Activated naive CD4-positive, alpha-beta T cell treated with anti-CD3 and anti-CD28 coated beads, Interleukin-2, amount 50 U/mL, for 72 hours (primary cell): Measurements from ENCODE around the gene GNG3. TPM values are rescaled to one million over a fixed set of nuclear protein-coding genes. Genes with fewer than 3 reads are reported as not detected.
A peak's percentile ranks its signal among the peaks of the same experiment; 100 is the strongest.
"Not testable (repeated sequence)": the region's sequence is repeated elsewhere in the genome, so short reads cannot be mapped to it uniquely, and the experiment has no call there.

Experiments
- ATAC-seq, 2 donors: fragments of 150-1000 bp; cut with Tn5 transposase; 2 replicates each; pipeline ENCODE4 v1.10.0; 2021; ENCODE audit warnings: mild to moderate bottlenecking in 2 of 2, moderate library complexity in 2 of 2
- DNase-seq, 2 donors: peaks; one replicate each; pipeline ENCODE4 v3.0.0; 2021 to 2022; ENCODE audit warnings: low spot score in 2 of 2
- H3K27ac Mint-ChIP-seq, 2 donors: one replicate each; pipeline ENCODE4 v1.8.0; 2022; ENCODE audit warnings: mild to moderate bottlenecking in 2 of 2, mixed read lengths in 2 of 2
- H3K36me3 Mint-ChIP-seq, 2 donors: one replicate each; pipeline ENCODE4 v1.8.0; 2022; ENCODE audit warnings: mixed read lengths in 2 of 2
- H3K9me3 Mint-ChIP-seq, 2 donors: one replicate each; pipeline ENCODE4 v1.8.0; 2022; ENCODE audit warnings: mixed read lengths in 2 of 2
- total RNA-seq, 2 donors: library from RNA; stranded (reverse); gene quantifications; one replicate each; pipeline ENCODE4 v1.2.3, GENCODE V29; 2022

The GNG3 gene
- total RNA-seq, 2 donors from 2014 or later, result not detected

- ATAC-seq (peak; percentile 89 to 91), DNase-seq (peak; percentile 82 to 85)
- peak within 1 kb of the TSS; percentile 91 to 97 for H3K27ac Mint-ChIP-seq
- peaks cover 15 to 19% of the 10 kb centered on the region in 2 donors for H3K36me3 Mint-ChIP-seq
- no peaks in the 10 kb centered on the region for H3K9me3 Mint-ChIP-seq
These were observed 28.4 kb upstream of the GNG3 start, which contains the start of gene UBXN1 for GRCh38 chr11:62678770-62679696. Gene UBXN1, minus strand, starts transcription at chr11:62679073. Its CDS starts 150 bp downstream, at chr11:62678923.

GRCh38 chr11:62680825-62681240 is 26.6 kb upstream of the GNG3 start:
- no peak overlapping the region for H3K27ac Mint-ChIP-seq
- no peaks in the 10 kb centered on the region for H3K9me3 Mint-ChIP-seq
- H3K36me3 Mint-ChIP-seq, result peaks cover 5 to 19% of the 10 kb centered on the region in 2 donors
- ATAC-seq (peak; percentile 74 to 78), DNase-seq (peak in 1 of 2 donors; percentile 45)

DNA sequence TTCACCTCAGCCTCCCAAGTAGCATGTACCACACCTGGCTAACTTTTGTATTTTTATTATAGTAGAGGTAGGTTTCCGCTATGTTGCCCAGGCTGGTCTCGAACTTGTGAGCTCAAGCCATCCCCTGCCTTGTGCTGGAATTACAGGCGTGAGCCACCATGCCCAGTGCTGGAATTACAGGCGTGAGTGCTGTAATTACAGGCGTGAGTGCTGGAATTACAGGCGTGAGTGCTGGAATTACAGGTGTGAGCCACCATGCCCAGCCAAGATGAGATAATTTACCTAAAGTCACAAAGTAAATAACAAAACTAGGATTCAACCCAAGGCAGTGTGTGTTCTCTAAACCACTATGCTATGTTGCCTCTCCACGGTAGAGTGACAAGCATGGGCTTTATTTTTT is 25.0 kb upstream of the GNG3 start:
- peaks cover 5 to 11% of the 10 kb centered on the region in 2 donors for H3K36me3 Mint-ChIP-seq
- no peak for DNase-seq
- H3K9me3 Mint-ChIP-seq, result no peaks in the 10 kb centered on the region
- no peak overlapping the region for H3K27ac Mint-ChIP-seq
- ATAC-seq, result no peak

DNA sequence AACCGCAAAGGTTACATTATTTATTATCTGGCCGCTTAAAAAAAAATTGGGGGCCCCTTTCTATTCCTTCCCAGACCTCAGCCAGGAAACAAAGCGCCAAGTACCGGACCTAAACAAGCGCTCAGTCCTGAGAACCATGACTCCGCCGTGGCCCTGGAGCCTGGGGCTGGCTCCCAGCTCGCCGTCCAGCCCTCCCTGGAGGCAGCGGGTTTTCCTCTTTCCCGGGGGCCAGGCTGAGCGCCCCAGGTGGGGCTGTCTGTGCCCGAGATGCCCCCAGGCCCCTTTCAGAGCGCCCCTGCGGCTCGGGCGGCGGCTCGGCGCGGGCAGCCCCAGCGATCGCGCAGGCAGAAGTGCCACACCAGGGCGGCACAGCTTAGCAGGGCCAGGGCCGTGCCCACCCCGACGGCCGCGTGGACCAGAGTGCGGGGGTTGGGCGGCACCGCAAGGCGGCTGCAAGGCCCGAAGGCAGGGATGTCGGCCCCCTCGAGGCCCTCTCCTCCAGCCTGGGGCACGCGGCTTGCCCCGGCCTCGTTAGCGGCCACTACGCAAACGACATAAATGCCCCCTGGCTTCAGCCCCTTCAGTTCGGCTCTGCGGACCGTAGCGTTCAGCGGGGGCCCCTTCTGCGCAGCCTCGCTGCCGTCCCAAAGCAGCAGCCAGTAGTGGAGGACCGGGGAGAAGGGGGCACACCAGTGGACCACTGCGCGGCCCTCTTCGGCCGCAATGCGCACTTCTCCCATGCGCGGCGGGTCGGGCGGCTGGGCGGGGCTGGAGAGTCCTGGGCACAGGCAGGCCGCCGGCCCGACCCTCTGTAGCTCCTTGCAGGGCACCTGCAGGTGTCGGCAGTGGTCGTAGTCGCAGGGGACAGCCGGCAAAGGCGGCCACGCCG is 19.7 kb upstream of the GNG3 start:
- DNase-seq (no peak), ATAC-seq (peak; percentile 18)
- no peak overlapping the region for H3K27ac Mint-ChIP-seq
- no peaks in the 10 kb centered on the region for H3K9me3 Mint-ChIP-seq
- H3K36me3 Mint-ChIP-seq, result peaks cover 0 to 8% of the 10 kb centered on the region in 2 donors

DNA sequence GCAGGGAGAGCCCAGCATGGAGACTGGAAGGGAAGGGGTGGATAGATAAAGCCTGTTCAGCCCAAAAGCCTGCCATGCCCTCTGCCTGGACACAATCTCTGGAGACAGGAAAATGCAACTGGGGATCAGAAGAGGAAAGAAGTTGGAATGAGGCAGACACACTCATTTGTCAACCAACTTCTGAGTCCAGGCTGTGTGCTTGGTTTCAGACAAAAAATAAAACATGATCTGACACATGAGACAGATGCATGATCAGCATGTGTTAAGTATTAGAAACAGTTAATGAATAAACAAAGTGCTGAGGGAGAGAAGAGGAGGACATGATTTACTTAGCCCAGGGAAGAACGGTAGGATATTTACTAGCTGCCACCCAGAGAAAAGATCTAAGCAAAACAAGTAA is 19.0 kb upstream of the GNG3 start:
- no peak for DNase-seq
- ATAC-seq, result no peak
- Mint-ChIP-seq H3K9me3 (no peaks in the 10 kb centered on the region), H3K27ac (no peak overlapping the region), H3K36me3 (peaks cover 0 to 12% of the 10 kb centered on the region in 2 donors)

DNA sequence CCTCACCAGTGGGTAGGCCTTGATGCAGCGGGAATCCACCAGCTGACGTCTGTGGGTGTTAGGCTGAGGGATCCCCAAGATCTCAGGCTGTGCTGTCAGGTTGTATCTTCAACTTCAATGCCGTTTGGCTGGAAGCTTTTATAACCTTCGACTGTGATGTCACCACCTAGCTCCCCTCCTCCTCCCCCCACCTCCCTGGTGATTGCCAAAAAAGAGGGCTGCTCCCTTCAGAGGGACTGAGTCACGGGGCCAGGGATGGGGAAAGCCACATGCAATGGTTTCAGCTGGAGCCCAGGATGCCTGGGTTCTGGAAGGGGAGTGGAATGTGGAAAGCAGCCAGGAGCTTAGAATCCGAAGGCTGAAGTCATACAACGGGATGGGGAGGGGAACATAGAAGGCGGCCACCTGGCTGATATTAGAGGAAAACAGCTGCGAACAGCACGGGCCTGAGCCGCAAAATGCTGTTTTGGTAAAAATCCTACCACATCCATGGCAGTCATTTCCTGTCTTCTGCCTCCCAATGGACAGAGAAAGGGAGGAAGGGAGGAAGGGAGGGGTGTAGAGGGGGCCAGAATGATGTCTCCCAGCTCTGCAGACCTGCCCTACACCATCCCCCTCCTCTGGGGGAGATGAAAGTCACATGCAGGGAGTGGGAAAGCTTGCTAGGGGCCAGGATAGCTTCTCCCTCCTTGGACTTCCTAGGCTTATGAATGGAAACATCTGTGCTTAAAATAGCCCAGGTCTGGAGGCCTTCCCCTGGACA is 17.9 kb upstream of the GNG3 start, which contains the start of gene LRRN4CL:
TSS of gene LRRN4CL (minus strand) at position 110 of the 763 bp plus-strand sequence. CDS start 1,022 bp downstream, outside the sequence.
- H3K36me3 Mint-ChIP-seq, result peaks cover 3 to 15% of the 10 kb centered on the region in 2 donors
- no peak for DNase-seq
- H3K27ac Mint-ChIP-seq, result no peak within 1 kb of the TSS
- H3K9me3 Mint-ChIP-seq, result no peaks in the 10 kb centered on the region
- ATAC-seq, result peak in 1 of 2 donors; percentile 7

- H3K36me3 Mint-ChIP-seq, result peaks cover 6 to 18% of the 10 kb centered on the region in 2 donors
These were observed 13.9 kb upstream of the GNG3 start for GRCh38 chr11:62693624-62694023.

DNA sequence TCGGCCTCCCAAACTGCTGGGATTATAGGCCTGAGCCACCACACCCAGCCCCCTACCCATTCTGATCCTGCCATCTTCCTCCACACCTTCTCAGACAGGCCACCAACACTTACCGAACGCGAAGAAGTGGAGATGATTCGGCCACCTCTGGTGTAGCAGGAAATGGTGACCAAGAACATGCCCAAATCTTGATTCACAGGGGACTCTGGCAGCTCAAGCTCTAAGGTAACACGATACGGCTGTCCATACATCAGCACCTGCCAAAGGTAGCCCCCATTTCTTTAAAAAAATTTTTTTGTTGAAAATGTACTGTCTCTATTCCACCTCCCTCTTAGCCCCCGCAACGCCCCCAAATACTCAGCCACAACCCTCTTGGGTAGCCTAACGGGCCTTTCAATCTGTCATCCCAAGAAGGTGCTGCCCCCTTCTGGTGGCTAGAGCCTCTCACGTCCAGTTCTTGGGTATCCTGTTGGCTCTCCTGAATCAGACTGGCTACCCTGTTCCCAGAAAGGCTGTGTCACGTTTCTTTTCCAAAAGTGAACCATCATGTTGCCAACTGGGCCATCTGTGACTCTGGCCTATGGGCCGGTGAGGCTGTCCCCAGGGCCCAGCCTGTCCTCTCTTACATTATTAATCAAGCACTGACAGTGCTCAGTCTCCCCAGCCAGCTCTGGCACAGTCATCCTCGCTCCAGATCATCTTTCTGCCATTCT is 12.9 kb upstream of the GNG3 start:
- peak; percentile 66 to 79 for DNase-seq
- Mint-ChIP-seq H3K27ac (peak overlapping the region in 1 of 2 donors; percentile 57), H3K9me3 (no peaks in the 10 kb centered on the region), H3K36me3 (peaks cover 6 to 18% of the 10 kb centered on the region in 2 donors)
- peak; percentile 84 to 88 for ATAC-seq

More at GRCh38 chr11:62693624-62694023, 13.9 kb upstream of the GNG3 start:
- ATAC-seq, H3K9me3 Mint-ChIP-seq, DNase-seq, H3K27ac Mint-ChIP-seq: not testable (repeated sequence)

- peak overlapping the region in 1 of 2 donors; percentile 76 for H3K27ac Mint-ChIP-seq
These were observed 5.2 kb upstream of the GNG3 start for GRCh38 chr11:62702246-62702645.

DNA sequence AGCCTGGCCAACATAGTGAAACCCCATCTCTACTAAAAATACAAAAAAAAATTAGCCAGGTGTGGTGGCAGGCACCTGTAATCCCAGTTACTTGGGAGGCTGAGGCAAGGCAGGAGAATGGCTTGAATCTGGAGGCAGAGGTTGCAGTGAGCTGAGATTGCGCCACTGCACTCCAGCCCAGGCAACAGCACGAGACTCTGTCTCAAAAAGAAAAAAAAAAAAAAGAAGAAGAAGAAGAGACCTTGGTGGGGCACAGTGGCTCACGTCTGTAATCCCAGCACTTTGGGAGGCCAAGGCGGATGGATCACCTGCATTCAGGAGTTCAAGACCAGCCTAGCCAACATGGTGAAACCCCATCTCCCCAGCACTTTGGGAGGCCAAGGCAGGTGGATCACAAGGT is 3.6 kb upstream of the GNG3 start:
- ATAC-seq, H3K9me3 Mint-ChIP-seq, DNase-seq: not testable (repeated sequence)
- H3K36me3 Mint-ChIP-seq, result peaks cover 10 to 13% of the 10 kb centered on the region in 2 donors
- peak overlapping the region in 1 of 2 donors; percentile 29 for H3K27ac Mint-ChIP-seq

More at GRCh38 chr11:62702246-62702645, 5.2 kb upstream of the GNG3 start:
- Mint-ChIP-seq H3K36me3 (peaks cover 5 to 12% of the 10 kb centered on the region in 2 donors), H3K9me3 (no peaks in the 10 kb centered on the region)
- DNase-seq (no peak), ATAC-seq (peak in 1 of 2 donors; percentile 9)

- DNase-seq, result no peak
- ATAC-seq, result no peak
- H3K9me3 Mint-ChIP-seq, result no peaks in the 10 kb centered on the region
- peaks cover 16 to 20% of the 10 kb centered on the region in 2 donors for H3K36me3 Mint-ChIP-seq
- H3K27ac Mint-ChIP-seq, result peak overlapping the region; percentile 81 to 86
These were observed 2.1 kb upstream of the GNG3 start for GRCh38 chr11:62705413-62705812.

GRCh38 chr11:62705880-62706849 is 1.3 kb upstream of the GNG3 start:
- Mint-ChIP-seq H3K36me3 (peaks cover 16 to 27% of the 10 kb centered on the region in 2 donors), H3K9me3 (no peaks in the 10 kb centered on the region), H3K27ac (peak overlapping the region; percentile 81 to 86)
- DNase-seq (peak; percentile 92 to 93), ATAC-seq (peak; percentile 81 to 82)

DNA sequence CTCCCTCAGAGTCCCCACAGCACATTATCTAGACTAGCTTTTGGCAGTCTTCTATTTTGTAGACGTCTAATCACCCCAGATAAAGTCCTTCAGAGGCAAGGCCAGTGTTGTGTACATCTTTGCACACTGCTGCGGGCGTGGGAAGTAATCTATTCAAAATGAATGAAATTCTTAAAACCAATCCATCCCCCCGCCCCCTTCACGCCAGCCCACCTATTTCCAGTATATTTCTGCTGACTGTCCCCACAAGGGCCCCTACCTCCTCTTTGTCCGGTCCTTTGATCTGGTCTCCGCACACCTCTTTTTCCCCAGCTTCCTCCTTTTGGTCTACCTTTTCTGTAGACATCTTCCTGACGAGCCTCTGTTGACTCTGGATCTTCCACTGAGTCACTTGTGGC is 627 bp upstream of the GNG3 start:
- H3K36me3 Mint-ChIP-seq, result peaks cover 16 to 31% of the 10 kb centered on the region in 2 donors
- no peaks in the 10 kb centered on the region for H3K9me3 Mint-ChIP-seq
- peak overlapping the region; percentile 45 to 74 for H3K27ac Mint-ChIP-seq
- ATAC-seq (no peak), DNase-seq (no peak)

DNA sequence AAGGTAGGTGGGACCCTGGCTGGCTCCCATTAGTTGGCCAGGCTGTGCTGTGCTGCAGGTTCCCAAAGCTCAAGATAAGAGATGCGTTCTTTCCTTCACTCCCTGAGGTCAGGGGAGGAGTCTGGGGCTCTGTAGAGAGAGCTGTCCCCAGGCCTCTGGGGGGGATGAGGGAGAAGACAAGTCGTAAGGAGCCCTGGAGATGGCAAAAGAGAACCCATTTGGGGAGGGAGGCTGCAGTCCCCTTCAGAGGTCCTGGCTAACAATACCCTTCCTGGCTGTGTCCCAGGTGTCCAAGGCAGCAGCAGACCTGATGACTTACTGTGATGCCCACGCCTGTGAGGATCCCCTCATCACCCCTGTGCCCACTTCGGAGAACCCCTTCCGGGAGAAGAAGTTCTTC is 916 bp downstream of the GNG3 start:
- ATAC-seq (no peak), DNase-seq (no peak)
- peaks cover 16 to 33% of the 10 kb centered on the region in 2 donors for H3K36me3 Mint-ChIP-seq
- H3K27ac Mint-ChIP-seq, result peak overlapping the region; percentile 97 to 98
- no peaks in the 10 kb centered on the region for H3K9me3 Mint-ChIP-seq
